PC-3 (cell line): ENCODE results near the gene KCNJ10. TPM values are rescaled to one million over a fixed set of nuclear protein-coding genes. Genes with fewer than 3 reads are reported as not detected.

ENCODE experiments used
- ATAC-seq: fragments of 200-7000 bp; cut with Tn5 transposase; 2 replicates; pipeline ENCODE4 v1.9.1; 2020; ENCODE audit warnings: mild to moderate bottlenecking, moderate library complexity
- BruUV-seq: library from RNA; stranded (reverse); fragments of 400-500 nt; replicated peaks from 2 replicates; lab custom pipeline; 2021; lab: Mats Ljungman, UMichigan
- CTCF ChIA-PET: fragments of 300-600 bp; sonication (Branson Sonifier 250); formaldehyde crosslinking; loops from one replicate; lab custom pipeline; 2022; ENCODE audit warnings: antibody characterized with exemption; lab: Charles Lee
- POLR2A ChIA-PET: fragments of 300-600 bp; sonication (Branson Sonifier 250); formaldehyde crosslinking; loops from one replicate; lab custom pipeline; 2022; ENCODE audit warnings: antibody characterized with exemption; ENCODE audit not compliant: unreplicated experiment; lab: Charles Lee
- DNase-seq: peaks from one replicate; pipeline ENCODE4 v3.0.0-alpha.2; 2015
- H2AFZ ChIP-seq: fragments of 300-600 bp; sonication (generic); 2 replicates; pipeline ENCODE4 v1.6.0; 2016; ENCODE audit warnings: antibody characterized with exemption, low read length
- H3F3A ChIP-seq: fragments of 300-600 bp; sonication (generic); one replicate; pipeline ENCODE4 v1.6.0; 2017; ENCODE audit warnings: antibody characterized with exemption, low read length, control low read depth, mild to moderate bottlenecking; ENCODE audit not compliant: unreplicated experiment
- H3K27ac ChIP-seq: fragments of 300-600 bp; sonication (generic); 2 replicates; pipeline ENCODE4 v1.5.1; 2016; ENCODE audit warnings: mild to moderate bottlenecking, low read length
- H3K27me3 ChIP-seq: fragments of 300-600 bp; sonication (generic); 2 replicates; pipeline ENCODE4 v1.6.1; 2016; ENCODE audit warnings: low read length, mixed read lengths
- H3K36me3 ChIP-seq: fragments of 300-600 bp; sonication (generic); 2 replicates; pipeline ENCODE4 v1.6.1; 2016; ENCODE audit warnings: low read depth, mixed run types, low read length, mixed read lengths
- H3K4me1 ChIP-seq: fragments of 300-600 bp; sonication (generic); 2 replicates; pipeline ENCODE4 v1.5.1; 2016; ENCODE audit warnings: low read length; ENCODE audit not compliant: insufficient read depth
- H3K4me2 ChIP-seq: fragments of 300-600 bp; sonication (generic); 2 replicates; pipeline ENCODE4 v1.6.0; 2016; ENCODE audit warnings: low read length
- H3K4me3 ChIP-seq: fragments of 300-600 bp; sonication (generic); 2 replicates; pipeline ENCODE4 v1.5.1; 2016; ENCODE audit warnings: mild to moderate bottlenecking, low read length, mixed read lengths
- H3K79me2 ChIP-seq: fragments of 300-600 bp; sonication (generic); 2 replicates; pipeline ENCODE4 v1.6.1; 2017; ENCODE audit warnings: low read length, mixed read lengths
- H3K9ac ChIP-seq: fragments of 300-600 bp; sonication (generic); 2 replicates; pipeline ENCODE4 v1.6.0; 2016; ENCODE audit warnings: mild to moderate bottlenecking, low read length
- H3K9me2 ChIP-seq: fragments of 300-600 bp; sonication (generic); replicated peaks from 2 replicates; pipeline ENCODE4 v1.6.1; 2016; ENCODE audit warnings: mixed run types, low read length, mixed read lengths
- H3K9me3 ChIP-seq: fragments of 300-600 bp; sonication (generic); 2 replicates; pipeline ENCODE4 v1.6.1; 2016; ENCODE audit warnings: low read length, mixed read lengths
- H4K20me1 ChIP-seq: fragments of 300-600 bp; sonication (generic); 2 replicates; pipeline ENCODE4 v1.6.1; 2016; ENCODE audit warnings: low read length, mixed read lengths
- CTCF ChIP-seq: fragments of 300-600 bp; sonication (generic); conservative IDR thresholded peaks from 2 replicates; pipeline ENCODE4 v1.5.1; 2017; ENCODE audit warnings: antibody characterized with exemption, low read depth, mild to moderate bottlenecking, low read length
- EZH2 ChIP-seq: fragments of 300-600 bp; sonication (generic); IDR thresholded peaks from one replicate; pipeline ENCODE4 v1.6.1; 2017; ENCODE audit warnings: antibody characterized with exemption, mild to moderate bottlenecking, low read length; ENCODE audit not compliant: unreplicated experiment
- EZH2phosphoT487 ChIP-seq: fragments of 300-600 bp; sonication (generic); IDR thresholded peaks from 2 replicates; pipeline ENCODE4 v1.6.1; 2018; ENCODE audit warnings: mild to moderate bottlenecking, antibody characterized with exemption, low read length, borderline replicate concordance
- intact Hi-C: fragments of 100-400 bp; cut with micrococcal nuclease; formaldehyde crosslinking; loops from 2 replicates; pipeline ENCODE4 v1.9.0; 2023
- total RNA-seq: library from RNA; depleted of rRNA; stranded (reverse); fragments of >200 nt; gene quantifications from 2 replicates; pipeline ENCODE4 v1.2.3, GENCODE V29; 2014

Gene KCNJ10
- total RNA-seq, 1 experiment from 2014 or later, result 0.15 TPM

GRCh38 chr1:160004001-160004400 is 66.0 kb downstream of the KCNJ10 start:
- Histone ChIP-seq H3K4me3 (no peak overlapping the region), H3K36me3 (no peaks in the 10 kb centered on the region), H4K20me1 (no peaks in the 10 kb centered on the region), H3F3A (no peaks in the 10 kb centered on the region), H3K27ac (no peak overlapping the region), H3K9me2 (no peaks in the 10 kb centered on the region), H3K4me1 (peaks cover 13% of the 10 kb centered on the region), H3K27me3 (no peaks in the 10 kb centered on the region), H2AFZ (no peak overlapping the region), H3K4me2 (no peak overlapping the region), H3K9ac (no peak overlapping the region), H3K9me3 (no peaks in the 10 kb centered on the region), H3K79me2 (no peaks in the 10 kb centered on the region)
- BruUV-seq, result no TSS peak
- ChIA-PET CTCF (no interaction called here), POLR2A (interaction anchor here (0.6 kb wide), 1 partner anchor 52 kb away, joined by 4 read pairs; no protein-coding TSS in a partner anchor)
- TF ChIP-seq EZH2, result no peak
- no peak for TF ChIP-seq CTCF
- no peak for TF ChIP-seq EZH2phosphoT487
- ATAC-seq (no peak), DNase-seq (no peak)
- intact Hi-C loops, result no loop called here

GRCh38 chr1:160001440-160001839 is 68.5 kb downstream of the KCNJ10 start:
- ATAC-seq (no peak), DNase-seq (no peak)
- Histone ChIP-seq H2AFZ (no peak overlapping the region), H3K4me2 (no peak overlapping the region), H3K79me2 (no peaks in the 10 kb centered on the region), H3K9me3 (no peaks in the 10 kb centered on the region), H4K20me1 (no peaks in the 10 kb centered on the region), H3K4me3 (no peak overlapping the region), H3F3A (no peaks in the 10 kb centered on the region), H3K9me2 (no peaks in the 10 kb centered on the region), H3K4me1 (peaks cover 23% of the 10 kb centered on the region), H3K27me3 (no peaks in the 10 kb centered on the region), H3K27ac (no peak overlapping the region), H3K36me3 (no peaks in the 10 kb centered on the region), H3K9ac (no peak overlapping the region)
- no TSS peak for BruUV-seq
- TF ChIP-seq EZH2 (no peak), EZH2phosphoT487 (no peak), CTCF (no peak)
- CTCF ChIA-PET, result no interaction called here
- intact Hi-C loops, result no loop called here
- POLR2A ChIA-PET, result no interaction called here

- intact Hi-C loops, result no loop called here
- H3K9me3 ChIP-seq, result no peaks in the 10 kb centered on the region
- no peak overlapping the region for H3K4me3 ChIP-seq
- DNase-seq (peak; percentile 82), ATAC-seq (peak; percentile 56)
- no peaks in the 10 kb centered on the region for H3K79me2 ChIP-seq
- no peak for TF ChIP-seq CTCF
- no peak for TF ChIP-seq EZH2phosphoT487
- TF ChIP-seq EZH2, result no peak
- CTCF ChIA-PET, result no interaction called here
- no peaks in the 10 kb centered on the region for H3K27me3 ChIP-seq
- no peak overlapping the region for H3K9ac ChIP-seq
- peak overlapping the region; percentile 62 for H2AFZ ChIP-seq
- H3F3A ChIP-seq, result no peaks in the 10 kb centered on the region
- H4K20me1 ChIP-seq, result no peaks in the 10 kb centered on the region
- H3K27ac ChIP-seq, result peak overlapping the region; percentile 36
- peak overlapping the region; percentile 45 for H3K4me2 ChIP-seq
- H3K4me1 ChIP-seq, result peaks cover 30% of the 10 kb centered on the region
- no TSS peak for BruUV-seq
- H3K36me3 ChIP-seq, result no peaks in the 10 kb centered on the region
- POLR2A ChIA-PET, result no interaction called here
- H3K9me2 ChIP-seq, result no peaks in the 10 kb centered on the region
These were observed 70.8 kb downstream of the KCNJ10 start for GRCh38 chr1:159999204-159999603.
